Fibroblast of villous mesenchyme (primary cell): ENCODE measurements around the gene SOD1. TPM values are rescaled to one million over a fixed set of nuclear protein-coding genes. Genes with fewer than 3 reads are reported as not detected.

ENCODE experiments used
- small RNA-seq: library from RNA; depleted of rRNA; stranded (forward); fragments of <200 nt; gene quantifications from one replicate; pipeline ENCODE3, GENCODE V24; 2012
- total RNA-seq: library from RNA; depleted of rRNA; stranded (reverse); fragments of >200 nt; gene quantifications from 2 replicates; pipeline ENCODE4 v1.2.3, GENCODE V29; 2012

SOD1 gene
- total RNA-seq, 1 donor, result 234 TPM

Small RNAs within 50 kb of the gene (small RNA-seq; reads per million reads assigned to genes)
- not detected for gene RF01241

Other genes with a start within 250 kb of the SOD1 start
- 9.0 and 9.1 TPM in 2 replicates for gene SCAF4, start 72.4 kb downstream of the SOD1 start, total RNA-seq
- 1.3 and 1.6 TPM in 2 replicates for gene HUNK, start 213.3 kb downstream of the SOD1 start, total RNA-seq